ENCODE measurements around the gene TM4SF20. TPM values are rescaled to one million over a fixed set of nuclear protein-coding genes. Genes with fewer than 3 reads are reported as not detected.
"Not testable (repeated sequence)": the region's sequence is repeated elsewhere in the genome, so short reads cannot be mapped to it uniquely, and the experiment has no call there.

Gene TM4SF20
- total RNA-seq, 1 donor = under 0.01 TPM

DNA sequence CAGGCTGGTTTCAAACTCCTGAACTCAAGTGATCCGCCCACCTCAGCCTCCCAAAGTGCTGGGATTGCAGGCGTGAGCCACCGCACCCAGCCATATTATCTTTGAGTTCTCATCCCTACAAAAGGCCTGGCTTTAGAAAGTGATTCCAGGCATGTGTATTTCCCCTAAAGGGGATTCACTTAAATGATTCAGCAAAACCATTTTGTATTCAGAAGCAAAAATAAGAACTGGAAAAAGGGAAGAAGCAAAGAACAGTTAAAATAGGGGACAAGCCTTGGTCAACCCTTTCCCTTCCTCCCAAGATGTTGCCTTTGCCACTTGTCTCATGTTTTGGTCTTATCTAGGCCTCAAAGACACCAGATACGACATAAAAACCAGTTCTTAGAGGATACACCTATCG lies 10.5 kb downstream of the TM4SF20 start:
- no peak for DNase-seq (ENCODE audit: low read depth)
- TF ChIP-seq, protein P1, sequence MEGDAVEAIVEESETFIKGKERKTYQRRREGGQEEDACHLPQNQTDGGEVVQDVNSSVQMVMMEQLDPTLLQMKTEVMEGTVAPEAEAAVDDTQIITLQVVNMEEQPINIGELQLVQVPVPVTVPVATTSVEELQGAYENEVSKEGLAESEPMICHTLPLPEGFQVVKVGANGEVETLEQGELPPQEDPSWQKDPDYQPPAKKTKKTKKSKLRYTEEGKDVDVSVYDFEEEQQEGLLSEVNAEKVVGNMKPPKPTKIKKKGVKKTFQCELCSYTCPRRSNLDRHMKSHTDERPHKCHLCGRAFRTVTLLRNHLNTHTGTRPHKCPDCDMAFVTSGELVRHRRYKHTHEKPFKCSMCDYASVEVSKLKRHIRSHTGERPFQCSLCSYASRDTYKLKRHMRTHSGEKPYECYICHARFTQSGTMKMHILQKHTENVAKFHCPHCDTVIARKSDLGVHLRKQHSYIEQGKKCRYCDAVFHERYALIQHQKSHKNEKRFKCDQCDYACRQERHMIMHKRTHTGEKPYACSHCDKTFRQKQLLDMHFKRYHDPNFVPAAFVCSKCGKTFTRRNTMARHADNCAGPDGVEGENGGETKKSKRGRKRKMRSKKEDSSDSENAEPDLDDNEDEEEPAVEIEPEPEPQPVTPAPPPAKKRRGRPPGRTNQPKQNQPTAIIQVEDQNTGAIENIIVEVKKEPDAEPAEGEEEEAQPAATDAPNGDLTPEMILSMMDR (IDR thresholded peaks at IDR 0.05; ENCODE audit: insufficient read depth, low read depth, low read length) = no peak
- no peak overlapping the region for H3K4me3 ChIP-seq (ENCODE audit: low read depth, low read length)

- no peak for DNase-seq (ENCODE audit: low read depth)
- TF ChIP-seq, protein P1 (IDR thresholded peaks at IDR 0.05; ENCODE audit: insufficient read depth, low read depth, low read length) = no peak
- H3K4me3 ChIP-seq (ENCODE audit: low read depth, low read length) = no peak overlapping the region
Measured at GRCh38 chr2:227367427-227367795, 11.7 kb downstream of the TM4SF20 start.

- no peak overlapping the region for H3K4me3 ChIP-seq (ENCODE audit: low read depth, low read length)
- TF ChIP-seq, protein P1 (IDR thresholded peaks at IDR 0.05; ENCODE audit: insufficient read depth, low read depth, low read length) = no peak
- DNase-seq (ENCODE audit: low read depth) = no peak
Measured at GRCh38 chr2:227366769-227367426, 12.2 kb downstream of the TM4SF20 start.

- TF ChIP-seq, protein P1 (IDR thresholded peaks at IDR 0.05; ENCODE audit: insufficient read depth, low read depth, low read length) = no peak
- no peak for DNase-seq (ENCODE audit: low read depth)
- H3K4me3 ChIP-seq (ENCODE audit: low read depth, low read length) = no peak overlapping the region
Measured at GRCh38 chr2:227365833-227366232, 13.3 kb downstream of the TM4SF20 start.

- H3K4me3 ChIP-seq (ENCODE audit: low read depth, low read length) = not testable (repeated sequence)
- DNase-seq (ENCODE audit: low read depth) = peak; percentile 37
Measured at GRCh38 chr2:227364585-227365263, 14.4 kb downstream of the TM4SF20 start.

GRCh38 chr2:227363756-227364155 lies 15.3 kb downstream of the TM4SF20 start:
- TF ChIP-seq, protein P1 (IDR thresholded peaks at IDR 0.05; ENCODE audit: insufficient read depth, low read depth, low read length) = no peak
- no peak overlapping the region for H3K4me3 ChIP-seq (ENCODE audit: low read depth, low read length)
- DNase-seq (ENCODE audit: low read depth) = no peak

DNA sequence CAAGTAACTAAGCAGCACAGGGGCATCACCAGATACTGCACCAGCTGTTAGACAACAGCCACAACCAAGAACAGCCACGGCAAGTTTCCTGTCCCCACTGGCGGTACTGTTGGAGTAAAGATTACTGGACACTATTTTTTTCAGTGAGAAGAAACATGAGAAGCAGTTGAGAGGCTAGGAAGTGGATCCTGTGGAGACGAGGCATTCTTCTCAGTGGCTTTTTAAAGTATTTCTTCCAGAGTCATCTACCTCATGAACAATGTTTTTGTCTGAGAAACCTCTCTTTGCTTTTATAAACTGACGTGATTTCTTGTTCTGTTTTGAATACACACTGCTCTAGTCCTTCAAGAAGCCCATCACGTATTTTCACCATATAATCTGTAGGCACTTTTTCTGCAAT lies 18.8 kb downstream of the TM4SF20 start:
- TF ChIP-seq, protein P1 (IDR thresholded peaks at IDR 0.05; ENCODE audit: insufficient read depth, low read depth, low read length) = no peak
- no peak overlapping the region for H3K4me3 ChIP-seq (ENCODE audit: low read depth, low read length)
- no peak for DNase-seq (ENCODE audit: low read depth)

All from fibroblast of villous mesenchyme (primary cell).